Endothelial cell of umbilical vein (primary cell): ENCODE results near the gene SUPT3H.

Source experiments
- EZH2 ChIP-seq: IDR thresholded peaks from 2 replicates; pipeline ENCODE4 v1.6.1; 2012; ENCODE audit warnings: borderline replicate concordance, low read depth, mild to moderate bottlenecking, moderate library complexity, low read length, inconsistent platforms; ENCODE audit not compliant: severe bottlenecking
- GATA2 ChIP-seq: IDR thresholded peaks from 2 replicates; pipeline ENCODE4 v1.7.0; 2011; ENCODE audit warnings: low read depth, mild to moderate bottlenecking, moderate library complexity, mixed read lengths, low read length; ENCODE audit not compliant: insufficient read length, insufficient read depth
- MYC ChIP-seq: IDR thresholded peaks from one replicate; pipeline ENCODE4 v1.6.1; 2011; ENCODE audit warnings: mild to moderate bottlenecking, low read depth, low read length
- POLR2A ChIP-seq: IDR thresholded peaks from 2 replicates; pipeline ENCODE4 v1.6.1; 2012; ENCODE audit warnings: low read depth, mild to moderate bottlenecking, control low read depth, low read length
- POLR2AphosphoS5 ChIP-seq: IDR thresholded peaks from 2 replicates; pipeline ENCODE4 v1.6.1; 2012; ENCODE audit warnings: low read depth, mild to moderate bottlenecking, control low read depth, low read length, moderate library complexity; ENCODE audit not compliant: insufficient read depth
- TF ChIP-seq, protein P1 (sequence below), 2 donors: IDR thresholded peaks; 1 replicate in 1 of 2; 2 replicates in 1 of 2; pipeline ENCODE4 v1.5.1; 2011; ENCODE audit warnings: low read length in 2 of 2, mild to moderate bottlenecking in 2 of 2, moderate library complexity in 2 of 2, control low read depth in 1 of 2, inconsistent platforms in 1 of 2, low read depth in 1 of 2; ENCODE audit not compliant: insufficient read depth in 1 of 2; ENCODE audit errors: extremely low read depth in 1 of 2

DNA sequence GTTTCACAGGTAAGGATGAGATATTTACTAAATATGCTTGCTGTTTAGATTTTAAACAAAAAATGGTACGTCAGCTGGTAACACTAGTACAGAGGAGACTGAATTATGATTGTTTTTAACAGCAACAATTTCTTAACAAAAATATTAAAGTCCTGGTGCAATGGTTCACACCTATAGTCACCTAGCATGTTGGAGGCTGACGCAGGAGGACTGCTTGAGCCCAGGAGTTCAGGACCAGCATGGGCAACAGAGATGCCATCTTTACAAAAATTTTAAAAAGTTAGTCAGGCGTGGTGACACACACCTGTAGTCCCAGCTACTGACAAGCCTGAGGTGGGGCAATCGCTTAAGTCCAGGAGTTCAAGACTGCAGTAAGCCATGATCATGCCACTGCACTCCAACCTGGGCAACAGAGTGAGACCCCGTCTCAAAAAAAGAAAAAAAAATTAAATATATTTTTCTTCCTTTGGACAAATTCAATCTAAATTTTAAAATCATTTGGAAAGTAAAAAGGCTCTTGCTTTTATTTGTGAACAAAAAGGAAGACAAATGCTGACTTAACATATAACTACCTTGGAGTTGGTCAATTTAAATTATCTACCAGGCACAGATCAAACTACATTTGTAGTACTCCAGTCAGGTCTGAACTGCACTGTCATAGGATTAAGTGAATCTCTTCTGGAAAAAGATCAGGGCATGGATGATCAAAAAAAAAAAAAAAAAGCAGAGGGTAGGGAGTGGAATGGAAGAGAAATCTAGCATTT, 87.8 kb downstream of the SUPT3H start:
- TF ChIP-seq, protein P1, sequence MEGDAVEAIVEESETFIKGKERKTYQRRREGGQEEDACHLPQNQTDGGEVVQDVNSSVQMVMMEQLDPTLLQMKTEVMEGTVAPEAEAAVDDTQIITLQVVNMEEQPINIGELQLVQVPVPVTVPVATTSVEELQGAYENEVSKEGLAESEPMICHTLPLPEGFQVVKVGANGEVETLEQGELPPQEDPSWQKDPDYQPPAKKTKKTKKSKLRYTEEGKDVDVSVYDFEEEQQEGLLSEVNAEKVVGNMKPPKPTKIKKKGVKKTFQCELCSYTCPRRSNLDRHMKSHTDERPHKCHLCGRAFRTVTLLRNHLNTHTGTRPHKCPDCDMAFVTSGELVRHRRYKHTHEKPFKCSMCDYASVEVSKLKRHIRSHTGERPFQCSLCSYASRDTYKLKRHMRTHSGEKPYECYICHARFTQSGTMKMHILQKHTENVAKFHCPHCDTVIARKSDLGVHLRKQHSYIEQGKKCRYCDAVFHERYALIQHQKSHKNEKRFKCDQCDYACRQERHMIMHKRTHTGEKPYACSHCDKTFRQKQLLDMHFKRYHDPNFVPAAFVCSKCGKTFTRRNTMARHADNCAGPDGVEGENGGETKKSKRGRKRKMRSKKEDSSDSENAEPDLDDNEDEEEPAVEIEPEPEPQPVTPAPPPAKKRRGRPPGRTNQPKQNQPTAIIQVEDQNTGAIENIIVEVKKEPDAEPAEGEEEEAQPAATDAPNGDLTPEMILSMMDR (IDR thresholded peaks at IDR 0.05; ENCODE audit: extremely low read depth in 1 of 2, insufficient read depth in 1 of 2, low read depth in 1 of 2, low read length in 2 of 2): no peak
- TF ChIP-seq GATA2 (no peak), EZH2 (no peak), POLR2A (no peak), POLR2AphosphoS5 (no peak), MYC (no peak)
